ENCODE measurements around the gene TMEM218. TPM values are rescaled to one million over a fixed set of nuclear protein-coding genes. Genes with fewer than 3 reads are reported as not detected.
A peak's percentile ranks its signal among the peaks of the same experiment; 100 is the strongest.

TMEM218 gene
- total RNA-seq, 2 donors from 2014 or later: 7.0 to 9.9 TPM

GRCh38 chr11:125141686-125142535, 30.5 kb upstream of the TMEM218 start:
- ATAC-seq (peak; percentile 88), DNase-seq (peak; percentile 46 to 50 (median 46))
- peak overlapping the region; percentile 68 for H3K27ac Mint-ChIP-seq
- H3K27me3 Mint-ChIP-seq: peaks cover 53% of the 10 kb centered on the region
- no peak overlapping the region for H3K4me3 Mint-ChIP-seq
- H3K9me3 ChIP-seq (ENCODE audit: control insufficient read depth, low read length, poor library complexity, severe bottlenecking): no peaks in the 10 kb centered on the region
- H3K36me3 Mint-ChIP-seq (ENCODE audit: low read depth): peaks cover 4% of the 10 kb centered on the region
- H3K4me1 Mint-ChIP-seq: peaks cover 4% of the 10 kb centered on the region

DNA sequence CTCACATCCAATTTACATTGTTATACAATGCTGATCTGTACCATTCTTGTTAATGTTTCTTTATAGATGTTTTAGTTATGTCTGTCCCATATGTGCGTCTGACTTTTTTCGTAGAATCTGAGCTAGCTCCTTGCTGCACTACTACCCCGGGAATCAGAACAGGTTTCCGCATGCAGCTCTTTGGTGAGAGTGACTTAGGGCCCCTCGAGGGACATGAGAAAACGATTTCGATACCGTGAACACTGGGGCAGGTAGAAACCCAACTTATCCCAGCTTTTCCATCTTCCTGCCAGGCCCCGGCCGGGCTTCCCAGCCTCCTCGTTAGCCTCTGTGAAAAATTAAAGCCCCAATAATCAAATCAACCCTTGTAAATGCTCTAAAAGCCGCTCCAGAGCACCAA, 29.8 kb upstream of the TMEM218 start:
- ATAC-seq (no peak), DNase-seq (no peak)
- H3K27me3 Mint-ChIP-seq: peaks cover 59% of the 10 kb centered on the region
- H3K9me3 ChIP-seq (ENCODE audit: control insufficient read depth, low read length, poor library complexity, severe bottlenecking): no peaks in the 10 kb centered on the region
- no peak overlapping the region for H3K4me3 Mint-ChIP-seq
- H3K36me3 Mint-ChIP-seq (ENCODE audit: low read depth): peaks cover 4% of the 10 kb centered on the region
- no peak overlapping the region for H3K27ac Mint-ChIP-seq
- H3K4me1 Mint-ChIP-seq: peaks cover 4% of the 10 kb centered on the region

DNA sequence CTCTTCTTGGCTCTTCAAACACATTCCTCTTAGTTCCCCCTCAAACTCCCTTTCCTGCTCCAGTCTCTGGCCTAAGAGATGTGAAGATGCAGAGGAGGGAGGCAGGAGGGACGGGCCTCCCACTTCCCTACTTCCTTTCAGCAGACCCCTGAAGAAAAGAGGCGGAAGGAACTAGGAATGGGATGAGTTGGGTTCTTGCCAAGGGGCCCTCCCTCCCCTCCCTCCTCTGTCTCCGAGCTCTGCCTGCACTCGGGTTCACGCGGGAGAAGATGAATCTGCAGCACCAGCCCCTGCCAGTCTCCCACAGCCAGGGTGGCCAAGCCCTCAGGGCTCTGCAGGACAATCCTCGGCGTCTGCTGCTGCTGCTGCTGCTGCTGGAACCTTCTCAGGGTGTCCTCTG, 28.8 kb upstream of the TMEM218 start:
- DNase-seq (no peak), ATAC-seq (no peak)
- H3K27me3 Mint-ChIP-seq: peaks cover 63% of the 10 kb centered on the region
- no peaks in the 10 kb centered on the region for H3K9me3 ChIP-seq (ENCODE audit: control insufficient read depth, low read length, poor library complexity, severe bottlenecking)
- H3K27ac Mint-ChIP-seq: no peak overlapping the region
- H3K4me3 Mint-ChIP-seq: no peak overlapping the region
- peaks cover 4% of the 10 kb centered on the region for H3K4me1 Mint-ChIP-seq
- peaks cover 4% of the 10 kb centered on the region for H3K36me3 Mint-ChIP-seq (ENCODE audit: low read depth)

GRCh38 chr11:125139778-125140177, 28.4 kb upstream of the TMEM218 start:
- no peaks in the 10 kb centered on the region for H3K9me3 ChIP-seq (ENCODE audit: control insufficient read depth, low read length, poor library complexity, severe bottlenecking)
- Mint-ChIP-seq H3K4me1 (peaks cover 4% of the 10 kb centered on the region), H3K27me3 (peaks cover 66% of the 10 kb centered on the region), H3K27ac (no peak overlapping the region), H3K36me3 (ENCODE audit: low read depth) (peaks cover 4% of the 10 kb centered on the region), H3K4me3 (no peak overlapping the region)
- DNase-seq (no peak), ATAC-seq (no peak)

GRCh38 chr11:125138966-125139365, 27.5 kb upstream of the TMEM218 start:
- no peak overlapping the region for H3K4me3 Mint-ChIP-seq
- no peak overlapping the region for H3K27ac Mint-ChIP-seq
- H3K27me3 Mint-ChIP-seq: peaks cover 67% of the 10 kb centered on the region
- H3K9me3 ChIP-seq (ENCODE audit: control insufficient read depth, low read length, poor library complexity, severe bottlenecking): no peaks in the 10 kb centered on the region
- DNase-seq (no peak), ATAC-seq (no peak)
- peaks cover 4% of the 10 kb centered on the region for H3K4me1 Mint-ChIP-seq
- H3K36me3 Mint-ChIP-seq (ENCODE audit: low read depth): peaks cover 2% of the 10 kb centered on the region

DNA sequence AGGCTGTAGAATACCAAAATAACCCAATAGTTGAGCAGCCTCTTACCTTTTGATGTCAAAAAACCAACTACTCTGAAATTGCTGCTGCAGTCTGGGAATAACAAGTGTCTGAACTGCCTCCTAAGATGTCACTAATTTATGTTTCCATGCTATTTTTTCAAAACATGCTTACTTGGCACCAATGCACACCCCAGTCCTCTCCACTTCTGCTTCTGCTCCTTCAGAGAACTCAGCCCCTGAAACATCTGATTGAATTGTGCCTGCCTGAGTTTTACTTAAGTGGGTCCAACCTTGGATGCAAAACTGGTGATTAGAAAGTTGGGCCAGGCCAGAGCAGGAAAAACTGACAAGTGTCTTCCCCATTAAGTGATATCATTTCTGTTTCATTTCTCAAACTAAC, 24.6 kb upstream of the TMEM218 start:
- peaks cover 69% of the 10 kb centered on the region for H3K27me3 Mint-ChIP-seq
- no peaks in the 10 kb centered on the region for H3K4me1 Mint-ChIP-seq
- peaks cover 2% of the 10 kb centered on the region for H3K36me3 Mint-ChIP-seq (ENCODE audit: low read depth)

DNA sequence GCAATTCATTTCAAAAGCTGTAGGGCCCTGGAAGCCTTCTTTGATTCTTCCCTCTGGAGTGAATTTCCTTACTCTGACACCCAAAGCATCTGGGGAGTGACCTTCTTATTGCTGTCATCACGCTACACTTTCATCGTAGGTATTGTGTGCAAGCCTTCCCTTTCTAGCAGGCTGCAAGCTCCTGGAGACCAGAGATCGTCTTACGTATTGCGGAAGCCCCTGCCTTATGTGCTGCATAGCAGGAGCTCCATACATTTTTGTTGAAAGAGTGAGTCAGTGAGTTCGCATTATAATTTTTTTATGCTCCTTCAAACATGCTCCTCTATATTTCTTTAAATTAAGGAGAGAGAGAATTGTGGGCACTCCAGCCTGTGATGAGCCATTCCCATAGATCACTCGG, 21.2 kb upstream of the TMEM218 start:
- H3K4me3 Mint-ChIP-seq: no peak overlapping the region
- no peak overlapping the region for H3K27ac Mint-ChIP-seq
- peaks cover 67% of the 10 kb centered on the region for H3K27me3 Mint-ChIP-seq
- ATAC-seq (no peak), DNase-seq (no peak)
- H3K9me3 ChIP-seq (ENCODE audit: control insufficient read depth, low read length, poor library complexity, severe bottlenecking): no peaks in the 10 kb centered on the region
- no peaks in the 10 kb centered on the region for H3K4me1 Mint-ChIP-seq
- H3K36me3 Mint-ChIP-seq (ENCODE audit: low read depth): peaks cover 11% of the 10 kb centered on the region

More for the DNA sequence above, 24.6 kb upstream of the TMEM218 start:
- H3K9me3 ChIP-seq (ENCODE audit: control insufficient read depth, low read length, poor library complexity, severe bottlenecking): no peaks in the 10 kb centered on the region
- DNase-seq (no peak), ATAC-seq (no peak)
- H3K27ac Mint-ChIP-seq: no peak overlapping the region
- H3K4me3 Mint-ChIP-seq: no peak overlapping the region

GRCh38 chr11:125132071-125132470, 20.6 kb upstream of the TMEM218 start:
- Mint-ChIP-seq H3K4me3 (no peak overlapping the region), H3K27me3 (peaks cover 72% of the 10 kb centered on the region), H3K27ac (no peak overlapping the region)

GRCh38 chr11:125129316-125129993, 18.0 kb upstream of the TMEM218 start:
- Mint-ChIP-seq H3K4me1 (peaks cover 2% of the 10 kb centered on the region), H3K4me3 (peak overlapping the region; percentile 28), H3K27ac (no peak overlapping the region), H3K36me3 (ENCODE audit: low read depth) (peaks cover 13% of the 10 kb centered on the region), H3K27me3 (peaks cover 77% of the 10 kb centered on the region)
- no peak for DNase-seq
- no peaks in the 10 kb centered on the region for H3K9me3 ChIP-seq (ENCODE audit: control insufficient read depth, low read length, poor library complexity, severe bottlenecking)
- no peak for ATAC-seq

More at GRCh38 chr11:125132071-125132470, 20.6 kb upstream of the TMEM218 start:
- ATAC-seq (no peak), DNase-seq (no peak)
- no peaks in the 10 kb centered on the region for H3K4me1 Mint-ChIP-seq
- no peaks in the 10 kb centered on the region for H3K9me3 ChIP-seq (ENCODE audit: control insufficient read depth, low read length, poor library complexity, severe bottlenecking)
- peaks cover 11% of the 10 kb centered on the region for H3K36me3 Mint-ChIP-seq (ENCODE audit: low read depth)

GRCh38 chr11:125128450-125128849, 17.0 kb upstream of the TMEM218 start:
- Mint-ChIP-seq H3K27me3 (peaks cover 71% of the 10 kb centered on the region), H3K4me3 (no peak overlapping the region), H3K36me3 (ENCODE audit: low read depth) (peaks cover 13% of the 10 kb centered on the region), H3K27ac (no peak overlapping the region), H3K4me1 (peaks cover 2% of the 10 kb centered on the region)
- H3K9me3 ChIP-seq (ENCODE audit: control insufficient read depth, low read length, poor library complexity, severe bottlenecking): no peaks in the 10 kb centered on the region
- DNase-seq (no peak), ATAC-seq (no peak)

GRCh38 chr11:125124618-125124992, 13.2 kb upstream of the TMEM218 start:
- Mint-ChIP-seq H3K27ac (no peak overlapping the region), H3K36me3 (ENCODE audit: low read depth) (peaks cover 7% of the 10 kb centered on the region), H3K27me3 (peaks cover 84% of the 10 kb centered on the region), H3K4me1 (peaks cover 4% of the 10 kb centered on the region), H3K4me3 (no peak overlapping the region)
- no peaks in the 10 kb centered on the region for H3K9me3 ChIP-seq (ENCODE audit: control insufficient read depth, low read length, poor library complexity, severe bottlenecking)
- ATAC-seq: no peak
- no peak for DNase-seq

DNA sequence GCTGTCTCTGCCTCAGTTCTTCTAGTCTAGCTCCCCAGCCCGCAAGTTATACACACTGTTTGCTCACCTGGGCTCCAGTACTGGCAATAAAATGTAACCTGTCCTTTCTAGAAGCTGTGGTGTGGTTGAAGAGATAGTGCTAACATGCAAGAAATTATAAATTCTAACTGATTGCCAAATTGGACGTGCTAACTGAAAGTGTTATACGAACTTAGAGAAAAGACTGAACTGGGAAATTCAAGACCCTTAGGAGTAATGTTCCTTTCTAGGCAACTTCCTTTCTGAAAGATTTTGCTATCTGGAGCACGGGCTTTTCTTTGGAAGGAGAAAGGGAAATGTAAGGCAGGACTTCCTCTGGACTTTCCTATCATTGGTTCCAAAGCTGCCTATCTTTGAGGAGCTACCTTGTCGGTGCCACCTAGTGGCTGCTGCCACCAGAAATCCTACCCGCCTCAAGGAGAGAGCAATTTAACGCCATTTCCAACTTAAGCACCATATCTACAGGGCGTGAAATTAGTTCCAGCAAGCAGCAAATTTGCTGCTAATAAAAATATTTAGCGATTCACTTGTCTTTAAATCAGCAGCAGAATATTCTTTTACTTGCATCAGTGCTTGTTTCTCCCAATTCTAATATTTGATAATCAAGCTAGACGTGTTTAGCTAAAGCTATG, 12.7 kb upstream of the TMEM218 start:
- Mint-ChIP-seq H3K27me3 (peaks cover 84% of the 10 kb centered on the region), H3K4me1 (peaks cover 4% of the 10 kb centered on the region), H3K4me3 (peak overlapping the region; percentile 15), H3K27ac (no peak overlapping the region), H3K36me3 (ENCODE audit: low read depth) (peaks cover 5% of the 10 kb centered on the region)
- no peaks in the 10 kb centered on the region for H3K9me3 ChIP-seq (ENCODE audit: control insufficient read depth, low read length, poor library complexity, severe bottlenecking)
- peak; percentile 73 for ATAC-seq
- no peak for DNase-seq

DNA sequence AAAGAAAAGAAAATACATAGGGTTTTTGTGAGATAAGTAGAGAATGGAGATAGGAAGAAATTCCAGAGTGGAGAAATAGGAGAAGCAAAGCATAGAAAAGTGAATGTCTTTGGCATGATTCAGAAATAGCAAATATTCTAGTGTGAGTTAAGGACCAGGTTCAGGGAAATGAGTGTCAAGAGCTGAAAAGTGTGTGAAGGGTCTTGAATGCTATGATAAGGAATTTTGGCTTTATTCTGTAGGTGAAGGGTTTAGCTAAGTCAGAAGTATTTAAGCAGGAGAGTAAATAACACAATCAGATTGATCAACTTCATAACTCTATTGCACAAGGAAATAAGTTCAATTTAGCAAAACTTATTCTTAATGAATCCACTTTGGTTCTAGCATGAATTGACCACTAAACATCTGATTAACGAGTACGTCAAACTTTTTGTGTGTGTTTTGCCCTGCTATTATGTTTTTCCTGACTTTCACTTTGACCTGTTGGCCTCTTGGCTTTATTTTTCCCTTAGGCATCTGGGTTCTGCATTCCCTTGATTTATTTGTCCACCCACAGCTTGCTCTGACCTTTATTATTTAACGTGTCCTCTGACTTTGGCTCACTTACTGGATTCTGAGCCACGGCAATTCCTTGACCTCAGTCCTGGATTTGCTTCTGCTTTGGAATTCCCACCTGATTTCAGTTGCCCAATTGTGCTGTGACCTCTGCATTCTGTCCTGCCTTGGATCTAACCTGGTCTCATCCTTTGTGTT, 11.9 kb upstream of the TMEM218 start:
- no peak overlapping the region for H3K27ac Mint-ChIP-seq
- no peak for ATAC-seq
- H3K9me3 ChIP-seq (ENCODE audit: control insufficient read depth, low read length, poor library complexity, severe bottlenecking): no peaks in the 10 kb centered on the region
- DNase-seq: no peak
- H3K4me3 Mint-ChIP-seq: no peak overlapping the region
- peaks cover 4% of the 10 kb centered on the region for H3K4me1 Mint-ChIP-seq
- H3K36me3 Mint-ChIP-seq (ENCODE audit: low read depth): peaks cover 6% of the 10 kb centered on the region
- peaks cover 84% of the 10 kb centered on the region for H3K27me3 Mint-ChIP-seq

Measured in T-helper 17 cell (primary cell).